Fibroblast of lung (primary cell): ENCODE data around the gene RAPGEF2.

ENCODE experiments used
- CTCF ChIP-seq, 2 donors: IDR thresholded peaks in 1 of 2; conservative IDR thresholded peaks in 1 of 2; 1 replicate in 1 of 2; 2 replicates in 1 of 2; pipeline ENCODE4 v1.5.1; 2011 to 2012; ENCODE audit warnings: low read length in 2 of 2, control low read depth in 1 of 2, inconsistent platforms in 1 of 2, low read depth in 1 of 2, mild to moderate bottlenecking in 1 of 2
- EZH2 ChIP-seq: IDR thresholded peaks from 2 replicates; pipeline ENCODE4 v1.5.1; 2012; ENCODE audit warnings: low read length, control low read depth, mild to moderate bottlenecking; ENCODE audit errors: missing control alignments

GRCh38 chr4:159199826-159200225 lies 96.9 kb downstream of the RAPGEF2 start:
- TF ChIP-seq CTCF (conservative IDR thresholded peaks at IDR 0.05 in 1 of 2, IDR thresholded peaks at IDR 0.05 in 1 of 2; ENCODE audit: low read depth in 1 of 2, low read length in 2 of 2) (no peak), EZH2 (no peak)
